ENCODE data around the gene IFFO2. TPM values are rescaled to one million over a fixed set of nuclear protein-coding genes. Genes with fewer than 3 reads are reported as not detected.

IFFO2 gene
- total and polyA plus RNA-seq, 4 donors: 3.9 to 34.7 (median 13.5) TPM

DNA sequence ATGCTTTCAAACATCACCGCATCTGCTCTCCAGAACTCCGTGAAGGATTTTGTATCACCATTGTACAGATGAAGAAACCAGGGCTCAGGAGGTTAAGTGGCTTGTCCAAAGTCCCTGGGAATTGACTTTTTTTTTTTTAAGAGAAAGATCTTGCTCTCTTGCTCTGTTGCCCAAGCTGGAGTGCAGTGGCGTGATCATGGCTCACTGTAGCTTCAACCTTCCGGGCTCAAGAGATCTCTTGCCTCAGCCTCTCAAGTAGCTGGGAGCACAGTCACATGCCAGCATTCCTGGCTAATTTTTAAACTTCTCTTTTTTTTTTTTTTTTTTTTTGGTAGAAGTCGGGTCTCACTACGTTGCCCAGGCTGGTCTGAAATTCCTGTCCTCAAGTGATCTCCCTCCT, 90.2 kb downstream of the IFFO2 start:
- no peak for ATAC-seq (ENCODE audit: low FRiP score)

DNA sequence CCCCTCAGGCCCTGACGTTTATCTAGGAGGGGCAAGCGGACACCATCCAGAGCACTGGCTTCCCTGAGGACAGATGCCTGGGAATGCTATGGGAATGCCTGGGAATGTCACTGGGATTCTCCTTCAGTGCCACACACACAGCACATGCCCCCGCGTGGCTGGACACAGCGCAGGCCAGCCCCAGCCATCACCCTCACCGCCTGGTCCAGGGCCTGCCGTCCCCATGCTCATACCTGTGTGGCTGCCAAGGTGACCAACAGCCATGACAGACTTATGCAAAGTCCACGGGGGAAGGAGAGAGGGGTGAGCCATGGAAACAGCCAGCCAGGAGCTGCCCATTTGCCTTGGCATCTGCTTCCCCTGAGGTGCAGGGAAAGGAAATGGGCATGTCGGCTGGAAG, 91.3 kb downstream of the IFFO2 start:
- H3K4me3 ChIP-seq (ENCODE audit: low read length in 2 of 2): no peak overlapping the region
- H3K27ac ChIP-seq (ENCODE audit: low read depth in 1 of 2, low read length in 2 of 2): no peak overlapping the region
- intact Hi-C loops (cut with DNase I): no loop called here
- ATAC-seq (ENCODE audit: low FRiP score): no peak
- WGBS, 2 donors: 82 to 84% methylated on average over 9 of the region's 9 CpGs
- no peaks in the 10 kb centered on the region for H3K27me3 ChIP-seq (ENCODE audit: control insufficient read depth in 1 of 2, insufficient read depth in 2 of 2, low read length in 1 of 2)
- DNase-seq: peak; percentile 27 to 41
- H3K9me3 ChIP-seq (ENCODE audit: control insufficient read depth, low read length): no peaks in the 10 kb centered on the region
- H3K36me3 ChIP-seq (ENCODE audit: control insufficient read depth in 1 of 2, insufficient read depth in 2 of 2, low read length in 1 of 2): no peaks in the 10 kb centered on the region
- no peaks in the 10 kb centered on the region for H3K4me1 ChIP-seq (ENCODE audit: control insufficient read depth in 1 of 2, insufficient read depth in 2 of 2, low read length in 2 of 2)

More for the DNA sequence above, 90.2 kb downstream of the IFFO2 start:
- Histone ChIP-seq H3K27me3 (ENCODE audit: control insufficient read depth in 1 of 2, insufficient read depth in 2 of 2, low read length in 1 of 2) (no peaks in the 10 kb centered on the region), H3K9me3 (ENCODE audit: control insufficient read depth, low read length) (no peaks in the 10 kb centered on the region), H3K4me3 (ENCODE audit: low read length in 2 of 2) (no peak overlapping the region), H3K4me1 (ENCODE audit: control insufficient read depth in 1 of 2, insufficient read depth in 2 of 2, low read length in 2 of 2) (no peaks in the 10 kb centered on the region), H3K27ac (ENCODE audit: low read depth in 1 of 2, low read length in 2 of 2) (no peak overlapping the region), H3K36me3 (ENCODE audit: control insufficient read depth in 1 of 2, insufficient read depth in 2 of 2, low read length in 1 of 2) (no peaks in the 10 kb centered on the region)
- intact Hi-C loops (cut with DNase I): no loop called here
- 75 to 83% methylated on average over 6 of the region's 6 CpGs for WGBS, 2 donors
- peak in 1 of 2 donors; percentile 9 for DNase-seq

DNA sequence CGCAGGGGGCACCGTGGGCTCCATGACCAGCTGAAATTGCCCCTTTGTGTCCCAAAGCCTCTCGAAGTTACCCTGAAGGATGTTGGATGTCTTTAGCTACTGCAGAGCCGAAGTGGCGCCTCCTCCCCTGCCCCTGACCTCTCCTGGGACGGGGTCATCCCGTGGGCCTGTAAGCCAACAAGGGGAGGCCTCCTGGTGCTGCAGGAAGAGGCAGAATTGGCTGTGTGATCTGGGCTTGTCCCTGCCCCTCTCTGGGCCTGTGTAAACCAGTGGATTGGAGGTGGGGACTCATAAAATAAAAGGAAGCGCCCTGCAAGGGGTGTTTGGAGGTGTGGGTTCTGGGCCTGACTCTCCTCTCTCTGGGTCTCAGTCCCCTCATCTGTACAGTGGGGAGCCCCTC, 94.9 kb downstream of the IFFO2 start:
- Histone ChIP-seq H3K36me3 (ENCODE audit: control insufficient read depth in 1 of 2, insufficient read depth in 2 of 2, low read length in 1 of 2) (no peaks in the 10 kb centered on the region), H3K4me3 (ENCODE audit: low read length in 2 of 2) (no peak overlapping the region), H3K9me3 (ENCODE audit: control insufficient read depth, low read length) (no peaks in the 10 kb centered on the region), H3K27ac (ENCODE audit: low read depth in 1 of 2, low read length in 2 of 2) (no peak overlapping the region), H3K27me3 (ENCODE audit: control insufficient read depth in 1 of 2, insufficient read depth in 2 of 2, low read length in 1 of 2) (no peaks in the 10 kb centered on the region), H3K4me1 (ENCODE audit: control insufficient read depth in 1 of 2, insufficient read depth in 2 of 2, low read length in 2 of 2) (no peaks in the 10 kb centered on the region)
- ATAC-seq (ENCODE audit: low FRiP score) (no peak), DNase-seq (peak; percentile 22 to 44)
- intact Hi-C loops (cut with DNase I): no loop called here
- 70 to 76% methylated on average over 8 of the region's 8 CpGs for WGBS, 2 donors

DNA sequence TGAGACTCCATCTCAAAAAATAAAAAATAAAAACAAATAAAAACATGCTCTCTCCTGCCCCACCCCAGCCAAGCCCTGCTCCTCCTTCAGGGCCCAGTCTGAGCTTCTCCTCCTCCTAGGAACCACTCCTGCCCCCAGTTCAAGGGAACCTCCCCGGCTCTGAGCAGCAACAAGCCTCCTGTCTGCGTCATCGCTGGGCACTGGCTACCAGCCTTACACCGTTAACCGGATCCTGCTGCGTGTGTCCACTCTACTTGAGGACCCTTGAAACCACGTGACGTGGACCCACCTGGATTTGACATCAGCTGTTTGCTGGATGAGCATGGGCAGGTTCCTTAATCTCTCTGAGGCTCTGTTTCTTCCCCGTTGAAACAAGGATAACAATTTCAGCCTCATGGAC, 95.4 kb downstream of the IFFO2 start:
- ATAC-seq (ENCODE audit: low FRiP score): no peak
- Histone ChIP-seq H3K4me1 (ENCODE audit: control insufficient read depth in 1 of 2, insufficient read depth in 2 of 2, low read length in 2 of 2) (no peaks in the 10 kb centered on the region), H3K4me3 (ENCODE audit: low read length in 2 of 2) (no peak overlapping the region), H3K27me3 (ENCODE audit: control insufficient read depth in 1 of 2, insufficient read depth in 2 of 2, low read length in 1 of 2) (no peaks in the 10 kb centered on the region), H3K27ac (ENCODE audit: low read depth in 1 of 2, low read length in 2 of 2) (no peak overlapping the region), H3K9me3 (ENCODE audit: control insufficient read depth, low read length) (no peaks in the 10 kb centered on the region), H3K36me3 (ENCODE audit: control insufficient read depth in 1 of 2, insufficient read depth in 2 of 2, low read length in 1 of 2) (no peaks in the 10 kb centered on the region)
- intact Hi-C loops (cut with DNase I): no loop called here
- WGBS, 2 donors: 73 to 82% methylated on average over 9 of the region's 9 CpGs
- DNase-seq: peak in 1 of 2 donors; percentile 24

DNA sequence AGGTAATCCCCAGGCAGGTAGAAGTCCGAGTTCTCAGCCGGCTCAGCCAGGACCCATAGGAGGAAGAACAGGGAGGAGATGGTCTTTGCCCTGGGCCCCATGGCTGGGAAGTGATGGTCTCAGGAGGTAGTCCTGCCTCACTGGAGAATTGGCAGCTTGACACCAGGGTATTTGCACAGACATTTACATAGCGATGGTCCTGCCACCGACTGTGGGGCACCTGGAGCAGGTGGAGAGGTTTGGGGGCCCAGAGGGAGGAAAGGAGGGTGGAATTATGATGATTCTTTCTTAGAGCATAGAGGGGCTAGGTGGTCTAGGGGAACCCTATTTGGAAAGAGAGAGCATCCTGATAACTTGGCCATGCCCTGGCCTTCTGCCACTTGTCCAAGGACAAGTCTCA, 96.9 kb downstream of the IFFO2 start, which contains the start of gene TAS1R2:
TSS of gene TAS1R2 (minus strand) at position 101 of the 400 bp plus-strand sequence. CDS start at position 101, 0 bp downstream.
- Histone ChIP-seq H3K36me3 (ENCODE audit: control insufficient read depth in 1 of 2, insufficient read depth in 2 of 2, low read length in 1 of 2) (no peaks in the 10 kb centered on the region), H3K27ac (ENCODE audit: low read depth in 1 of 2, low read length in 2 of 2) (no peak within 1 kb of the TSS), H3K9me3 (ENCODE audit: control insufficient read depth, low read length) (no peaks in the 10 kb centered on the region), H3K4me3 (ENCODE audit: low read length in 2 of 2) (no peak within 1 kb of the TSS), H3K4me1 (ENCODE audit: control insufficient read depth in 1 of 2, insufficient read depth in 2 of 2, low read length in 2 of 2) (no peaks in the 10 kb centered on the region), H3K27me3 (ENCODE audit: control insufficient read depth in 1 of 2, insufficient read depth in 2 of 2, low read length in 1 of 2) (no peaks in the 10 kb centered on the region)
- WGBS, 2 donors: 61 to 75% methylated on average over 4 of the region's 4 CpGs
- DNase-seq (no peak), ATAC-seq (ENCODE audit: low FRiP score) (no peak)
- intact Hi-C loops (cut with DNase I): no loop called here

DNA sequence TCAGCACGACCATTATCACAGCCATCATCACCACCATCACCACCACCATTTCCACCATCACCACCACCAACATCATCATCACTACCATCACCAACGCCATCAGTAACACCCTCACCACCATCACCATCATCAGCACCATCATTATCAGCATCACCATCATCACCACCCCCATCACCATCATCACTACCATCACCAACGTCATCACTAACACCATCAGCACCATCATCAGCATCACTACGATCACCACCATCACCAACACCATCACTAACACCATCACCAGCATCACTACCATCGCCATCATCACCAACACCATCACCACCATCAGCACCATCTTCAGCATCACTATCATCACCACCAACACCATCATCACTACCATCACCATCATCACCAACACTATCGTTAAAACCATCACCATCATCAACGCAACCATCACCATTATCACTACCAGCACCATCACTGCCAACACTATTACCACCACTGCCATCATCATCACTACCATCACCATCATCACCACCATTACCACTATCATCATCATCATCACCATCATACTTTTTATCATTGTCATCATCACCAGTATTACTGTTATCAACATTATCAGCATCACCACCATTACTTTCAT, 98.3 kb downstream of the IFFO2 start:
- no peaks in the 10 kb centered on the region for H3K4me1 ChIP-seq (ENCODE audit: control insufficient read depth in 1 of 2, insufficient read depth in 2 of 2, low read length in 2 of 2)
- no peak overlapping the region for H3K4me3 ChIP-seq (ENCODE audit: low read length in 2 of 2)
- H3K36me3 ChIP-seq (ENCODE audit: control insufficient read depth in 1 of 2, insufficient read depth in 2 of 2, low read length in 1 of 2): no peaks in the 10 kb centered on the region
- peak in 1 of 2 donors; percentile 10 for DNase-seq
- H3K27me3 ChIP-seq (ENCODE audit: control insufficient read depth in 1 of 2, insufficient read depth in 2 of 2, low read length in 1 of 2): no peaks in the 10 kb centered on the region
- no peak overlapping the region for H3K27ac ChIP-seq (ENCODE audit: low read depth in 1 of 2, low read length in 2 of 2)
- intact Hi-C loops (cut with DNase I): no loop called here
- no peaks in the 10 kb centered on the region for H3K9me3 ChIP-seq (ENCODE audit: control insufficient read depth, low read length)
- no peak for ATAC-seq (ENCODE audit: low FRiP score)
- WGBS, 2 donors: 91% methylated on average over 7 of the region's 7 CpGs

DNA sequence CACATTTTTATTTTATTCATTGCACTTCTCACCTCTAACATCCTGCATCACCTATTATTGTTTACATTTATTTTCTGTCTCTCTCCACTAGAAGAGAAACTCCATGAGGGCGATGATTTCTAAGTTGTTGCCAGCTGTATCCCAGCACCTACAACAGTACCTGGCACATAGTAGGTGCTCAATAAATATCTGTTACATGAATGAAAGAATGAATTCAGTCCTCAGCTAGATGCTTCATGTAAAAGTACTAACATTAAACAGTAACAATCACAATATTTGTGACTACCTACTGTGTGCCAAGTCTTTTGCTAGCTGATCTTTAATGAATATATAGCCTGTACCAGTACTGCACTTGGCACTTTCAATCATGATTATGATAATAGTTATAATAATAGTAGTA, 100.0 kb downstream of the IFFO2 start:
- WGBS, 2 donors: 94 to 96% methylated on average over 1 of the region's 1 CpG
- no peak for ATAC-seq (ENCODE audit: low FRiP score)
- intact Hi-C loops (cut with DNase I): no loop called here
- Histone ChIP-seq H3K36me3 (ENCODE audit: control insufficient read depth in 1 of 2, insufficient read depth in 2 of 2, low read length in 1 of 2) (no peaks in the 10 kb centered on the region), H3K27ac (ENCODE audit: low read depth in 1 of 2, low read length in 2 of 2) (no peak overlapping the region), H3K4me3 (ENCODE audit: low read length in 2 of 2) (no peak overlapping the region), H3K27me3 (ENCODE audit: control insufficient read depth in 1 of 2, insufficient read depth in 2 of 2, low read length in 1 of 2) (no peaks in the 10 kb centered on the region), H3K4me1 (ENCODE audit: control insufficient read depth in 1 of 2, insufficient read depth in 2 of 2, low read length in 2 of 2) (no peaks in the 10 kb centered on the region), H3K9me3 (ENCODE audit: control insufficient read depth, low read length) (no peaks in the 10 kb centered on the region)
- no peak for DNase-seq

DNA sequence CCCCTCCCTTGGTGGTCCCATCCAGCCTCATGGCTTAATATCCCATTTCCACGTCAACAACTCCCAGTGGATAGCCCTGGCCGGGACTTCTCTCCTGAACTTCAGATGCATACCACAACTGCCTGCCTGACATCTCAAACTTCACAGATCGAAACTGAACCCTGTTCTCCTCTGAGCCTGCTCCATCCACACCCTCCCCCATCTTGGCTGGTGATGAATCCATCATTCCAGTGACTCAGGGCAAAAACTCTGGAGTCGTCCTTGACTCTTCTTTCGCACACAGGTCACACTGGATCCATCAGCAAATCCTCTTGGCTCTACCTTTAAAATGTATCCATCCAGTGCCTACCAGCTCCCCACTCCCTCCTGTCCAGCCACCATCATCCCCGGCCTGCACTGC, 100.9 kb downstream of the IFFO2 start:
- no peaks in the 10 kb centered on the region for H3K27me3 ChIP-seq (ENCODE audit: control insufficient read depth in 1 of 2, insufficient read depth in 2 of 2, low read length in 1 of 2)
- H3K27ac ChIP-seq (ENCODE audit: low read depth in 1 of 2, low read length in 2 of 2): no peak overlapping the region
- H3K9me3 ChIP-seq (ENCODE audit: control insufficient read depth, low read length): no peaks in the 10 kb centered on the region
- DNase-seq (no peak), ATAC-seq (ENCODE audit: low FRiP score) (no peak)
- no peaks in the 10 kb centered on the region for H3K36me3 ChIP-seq (ENCODE audit: control insufficient read depth in 1 of 2, insufficient read depth in 2 of 2, low read length in 1 of 2)
- no peaks in the 10 kb centered on the region for H3K4me1 ChIP-seq (ENCODE audit: control insufficient read depth in 1 of 2, insufficient read depth in 2 of 2, low read length in 2 of 2)
- 60 to 64% methylated on average over 6 of the region's 6 CpGs for WGBS, 2 donors
- H3K4me3 ChIP-seq (ENCODE audit: low read length in 2 of 2): no peak overlapping the region
- intact Hi-C loops (cut with DNase I): no loop called here

DNA sequence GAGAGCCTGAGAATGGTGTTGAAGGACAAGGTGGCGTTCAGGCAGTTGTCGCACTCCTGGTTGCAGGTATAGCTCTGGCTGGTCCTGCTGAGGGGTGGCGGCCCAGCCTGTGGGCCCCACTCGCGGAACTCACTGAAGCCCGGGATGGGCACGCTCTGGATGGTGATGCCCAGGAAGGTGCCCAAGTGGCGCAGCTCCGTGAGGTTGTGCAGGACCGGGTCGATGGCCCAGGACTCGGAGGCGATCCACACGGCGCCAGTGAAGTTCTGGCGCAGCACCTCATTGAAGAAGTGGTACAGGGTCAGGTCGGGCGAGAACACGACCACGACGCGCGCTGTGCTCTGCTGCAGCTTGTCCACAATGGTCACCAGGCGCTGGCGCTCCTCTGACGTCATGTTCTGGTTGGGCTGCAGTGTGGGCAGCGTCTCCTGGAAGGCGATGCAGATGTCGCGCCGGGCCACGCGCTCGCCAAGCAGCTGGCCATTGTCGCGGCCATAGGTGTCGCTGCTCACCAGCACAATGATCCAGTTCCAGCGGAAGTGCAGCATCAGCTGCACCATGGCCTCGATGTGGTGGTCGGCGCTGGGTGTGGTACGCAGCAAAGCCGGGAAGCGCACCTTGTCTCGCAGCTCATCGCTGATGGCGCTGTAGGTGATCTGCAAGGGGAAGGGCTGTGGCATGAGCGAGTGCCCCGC, 102.0 kb downstream of the IFFO2 start:
- intact Hi-C loops (cut with DNase I): no loop called here

More for the DNA sequence above, 102.0 kb downstream of the IFFO2 start:
- Histone ChIP-seq H3K4me3 (ENCODE audit: low read length in 2 of 2) (no peak overlapping the region), H3K4me1 (ENCODE audit: control insufficient read depth in 1 of 2, insufficient read depth in 2 of 2, low read length in 2 of 2) (no peaks in the 10 kb centered on the region), H3K27ac (ENCODE audit: low read depth in 1 of 2, low read length in 2 of 2) (no peak overlapping the region), H3K9me3 (ENCODE audit: control insufficient read depth, low read length) (no peaks in the 10 kb centered on the region), H3K27me3 (ENCODE audit: control insufficient read depth in 1 of 2, insufficient read depth in 2 of 2, low read length in 1 of 2) (no peaks in the 10 kb centered on the region), H3K36me3 (ENCODE audit: control insufficient read depth in 1 of 2, insufficient read depth in 2 of 2, low read length in 1 of 2) (no peaks in the 10 kb centered on the region)
- ATAC-seq (ENCODE audit: low FRiP score): peak; percentile 19
- no peak for DNase-seq
- 88 to 89% methylated on average over 49 of the region's 49 CpGs for WGBS, 2 donors
